Lower leg skin (tissue), 3 donors: Measurements from ENCODE around the gene ANKRD6.

ENCODE experiments used
- POLR2A ChIP-seq, 2 donors: fragments of 450-650 bp; IDR thresholded peaks; one replicate each; pipeline ENCODE4 v1.6.1; 2016 to 2017; ENCODE audit warnings: antibody characterized with exemption in 2 of 2, mild to moderate bottlenecking in 1 of 2, moderate library complexity in 1 of 2
- TF ChIP-seq, protein P1 (sequence below), 3 donors: fragments of 450-650 bp; IDR thresholded peaks; one replicate each; pipeline ENCODE4 v1.5.1; 2016; ENCODE audit warnings: antibody characterized with exemption in 3 of 3, mild to moderate bottlenecking in 3 of 3, moderate library complexity in 2 of 3

DNA sequence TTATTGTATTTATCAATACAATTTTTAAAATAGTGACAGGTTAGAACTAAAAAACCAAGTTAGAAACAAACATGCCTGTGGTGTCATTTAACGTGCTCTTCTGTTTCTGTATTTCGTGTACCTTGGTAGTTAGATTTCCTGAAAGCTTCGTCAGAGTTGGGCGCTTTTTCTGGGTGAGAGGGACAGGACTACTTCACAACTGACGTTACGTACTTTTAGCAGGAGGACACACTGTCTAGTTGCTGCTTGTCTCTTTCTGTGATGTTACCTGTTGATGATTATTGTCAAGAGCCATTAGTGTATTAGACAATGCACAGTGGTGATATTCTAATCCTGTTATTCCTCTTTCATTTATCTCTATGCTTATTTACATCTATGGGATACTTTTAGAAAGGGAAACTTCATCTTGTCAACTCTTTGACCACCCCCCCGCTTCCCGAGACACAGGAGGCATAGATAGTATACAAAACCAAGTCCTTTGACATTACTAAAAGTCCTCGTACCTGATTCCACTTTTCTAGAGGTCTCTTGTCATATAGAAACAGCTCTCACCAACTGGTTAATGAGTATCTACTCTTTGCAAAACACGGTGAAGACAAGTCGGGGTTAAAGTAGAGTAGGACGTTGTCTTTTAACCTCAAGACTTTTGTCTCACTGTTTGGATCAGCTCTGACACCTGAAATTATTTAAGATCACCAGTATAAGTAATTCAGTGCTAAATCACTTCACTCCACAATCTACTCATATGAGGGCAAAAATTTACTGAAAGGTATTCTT, 109.3 kb downstream of the ANKRD6 start:
- no peak for TF ChIP-seq POLR2A (IDR thresholded peaks at IDR 0.05)
- TF ChIP-seq, protein P1, sequence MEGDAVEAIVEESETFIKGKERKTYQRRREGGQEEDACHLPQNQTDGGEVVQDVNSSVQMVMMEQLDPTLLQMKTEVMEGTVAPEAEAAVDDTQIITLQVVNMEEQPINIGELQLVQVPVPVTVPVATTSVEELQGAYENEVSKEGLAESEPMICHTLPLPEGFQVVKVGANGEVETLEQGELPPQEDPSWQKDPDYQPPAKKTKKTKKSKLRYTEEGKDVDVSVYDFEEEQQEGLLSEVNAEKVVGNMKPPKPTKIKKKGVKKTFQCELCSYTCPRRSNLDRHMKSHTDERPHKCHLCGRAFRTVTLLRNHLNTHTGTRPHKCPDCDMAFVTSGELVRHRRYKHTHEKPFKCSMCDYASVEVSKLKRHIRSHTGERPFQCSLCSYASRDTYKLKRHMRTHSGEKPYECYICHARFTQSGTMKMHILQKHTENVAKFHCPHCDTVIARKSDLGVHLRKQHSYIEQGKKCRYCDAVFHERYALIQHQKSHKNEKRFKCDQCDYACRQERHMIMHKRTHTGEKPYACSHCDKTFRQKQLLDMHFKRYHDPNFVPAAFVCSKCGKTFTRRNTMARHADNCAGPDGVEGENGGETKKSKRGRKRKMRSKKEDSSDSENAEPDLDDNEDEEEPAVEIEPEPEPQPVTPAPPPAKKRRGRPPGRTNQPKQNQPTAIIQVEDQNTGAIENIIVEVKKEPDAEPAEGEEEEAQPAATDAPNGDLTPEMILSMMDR (IDR thresholded peaks at IDR 0.05) = no peak
